Ureter (tissue), 1 donor: Measurements from ENCODE around the gene LGI1. TPM values are rescaled to one million over a fixed set of nuclear protein-coding genes. Genes with fewer than 3 reads are reported as not detected.

Source experiments
- DNase-seq: peaks from one replicate; pipeline ENCODE4 v3.0.0-alpha.2; 2020; ENCODE audit warnings: low spot score
- total RNA-seq: library from RNA; stranded (reverse); gene quantifications from one replicate; pipeline ENCODE4 v1.2.4, GENCODE V29; 2023
- donor health status: DM: yes; HTN: yes; CAD: no.

LGI1 gene
- 1.1 TPM for total RNA-seq

DNA sequence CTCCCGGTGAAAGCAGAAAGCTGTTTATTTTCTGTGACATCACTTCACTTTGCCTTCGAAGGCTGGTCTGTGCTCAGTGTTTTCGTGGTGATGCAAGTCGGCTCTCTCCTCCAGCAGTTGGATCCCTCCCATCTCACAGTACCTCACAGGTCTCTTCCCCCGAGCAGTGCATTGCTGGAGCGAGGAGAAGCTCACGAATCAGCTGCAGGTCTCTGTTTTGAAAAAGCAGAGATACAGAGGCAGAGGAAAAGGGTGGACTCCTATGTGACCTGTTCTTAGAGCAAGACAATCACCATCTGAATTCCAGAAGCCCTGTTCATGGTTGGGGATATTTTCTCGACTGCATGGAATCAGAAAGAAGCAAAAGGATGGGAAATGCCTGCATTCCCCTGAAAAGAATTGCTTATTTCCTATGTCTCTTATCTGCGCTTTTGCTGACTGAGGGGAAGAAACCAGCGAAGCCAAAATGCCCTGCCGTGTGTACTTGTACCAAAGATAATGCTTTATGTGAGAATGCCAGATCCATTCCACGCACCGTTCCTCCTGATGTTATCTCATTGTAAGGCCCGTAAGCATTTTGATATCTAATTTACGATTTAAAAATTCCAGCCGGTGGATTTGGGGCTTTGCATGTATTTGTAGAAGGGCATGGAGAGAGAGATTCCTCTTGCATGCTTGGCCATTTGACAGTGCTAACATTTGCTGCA, at the start of gene LGI1:
TSS of gene LGI1 (plus strand) at position 136 of the 707 bp plus-strand sequence. CDS start at position 345, 209 bp downstream.
- DNase-seq: no peak

GRCh38 chr10:93710333-93710909, 47.3 kb upstream of the LGI1 start:
- DNase-seq: no peak

DNA sequence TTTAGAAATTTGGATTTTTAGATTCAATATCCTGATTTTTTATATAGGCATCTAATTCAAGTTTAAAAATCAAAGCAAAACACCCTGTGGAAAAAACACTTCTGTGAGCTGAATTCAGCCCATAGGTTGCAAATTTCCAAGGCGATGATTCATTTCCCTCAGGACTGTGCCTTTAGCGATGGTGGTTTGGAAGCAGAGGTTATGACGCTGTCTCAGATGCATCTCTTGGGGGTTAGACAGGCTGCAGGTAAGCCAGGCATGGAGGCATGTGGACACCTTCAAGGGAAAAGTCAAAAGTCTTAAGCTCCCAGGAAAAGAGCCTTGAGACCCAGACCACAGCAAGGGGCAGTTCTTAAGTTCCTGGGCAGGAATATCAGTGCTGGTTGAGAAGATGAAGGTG, 45.8 kb upstream of the LGI1 start:
- DNase-seq: no peak

- DNase-seq: no peak
These were observed 45.1 kb upstream of the LGI1 start for GRCh38 chr10:93712593-93712992.

DNA sequence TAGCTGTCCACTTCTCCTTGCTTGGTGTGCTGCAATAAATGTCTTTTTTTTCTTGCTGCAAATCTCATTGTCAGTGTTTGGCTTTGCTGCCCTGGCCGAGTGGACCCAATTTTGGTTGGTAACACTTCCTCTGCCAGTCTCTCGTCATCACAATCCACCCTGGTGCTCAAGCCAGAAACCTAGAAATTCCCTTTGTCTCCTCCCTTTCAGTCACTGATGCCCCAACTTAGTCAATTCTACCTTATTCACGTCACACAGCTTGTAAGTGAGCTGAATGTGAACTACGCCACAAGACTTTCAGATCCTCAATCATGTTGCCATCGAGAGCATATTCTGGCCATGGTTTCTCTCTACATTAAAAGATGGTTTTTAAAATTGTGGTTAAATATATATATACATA, 42.4 kb upstream of the LGI1 start:
- DNase-seq: no peak

DNA sequence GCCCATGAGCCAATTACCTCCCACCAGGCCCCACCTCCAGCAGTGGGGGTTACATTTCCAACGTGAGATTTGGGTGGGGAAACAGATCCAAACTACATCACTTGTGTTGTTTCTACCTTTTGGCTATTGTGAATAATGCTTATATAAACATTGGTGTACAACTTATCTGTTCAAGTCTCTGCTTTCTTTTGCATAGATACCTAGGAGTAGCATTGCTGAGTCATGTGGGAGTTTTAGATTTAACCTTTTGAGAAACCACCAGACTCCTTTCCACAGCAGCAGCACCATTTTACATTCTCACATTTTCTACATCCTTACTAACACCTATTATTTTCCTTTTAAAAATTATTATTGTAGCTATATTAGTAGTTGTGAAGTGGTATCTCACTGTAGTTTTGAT, 41.0 kb upstream of the LGI1 start:
- DNase-seq: no peak

DNA sequence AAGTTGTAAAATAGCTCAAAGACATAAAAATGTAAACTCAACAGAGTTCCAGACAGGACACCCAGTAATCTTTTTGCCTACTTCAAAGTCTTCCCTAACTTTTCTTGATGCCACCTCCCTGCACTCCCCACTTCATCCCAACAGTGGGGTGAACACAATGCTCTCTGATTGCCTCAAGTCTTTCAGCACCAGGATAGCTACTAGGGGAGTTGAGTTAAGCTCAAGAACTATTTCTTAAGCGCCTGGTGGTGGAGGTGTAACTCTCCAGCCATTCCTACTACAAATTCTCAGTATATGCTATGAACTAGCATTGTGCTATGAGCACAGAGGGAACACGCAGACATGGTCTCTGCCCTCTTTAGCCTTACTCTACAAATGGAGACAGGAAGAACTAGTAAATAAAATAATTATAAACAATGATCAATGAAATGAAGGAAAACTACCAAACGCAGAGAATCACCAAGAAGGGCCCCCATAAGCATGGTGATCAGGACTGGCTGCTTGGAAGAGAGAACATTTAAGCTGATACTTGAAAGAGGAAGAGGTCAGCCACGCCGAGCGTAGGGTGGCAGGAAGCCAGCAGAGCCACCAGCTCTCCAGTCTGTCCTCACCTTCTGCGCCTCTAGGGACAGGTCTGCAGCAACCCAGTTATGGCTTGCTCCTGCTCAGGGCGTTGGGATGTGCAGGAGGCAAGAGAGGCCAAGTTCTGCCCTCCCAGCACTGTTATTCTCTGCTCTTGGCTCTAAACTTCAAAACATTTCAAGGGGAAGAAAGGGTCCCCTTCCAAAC, 38.6 kb upstream of the LGI1 start:
- DNase-seq: no peak

- DNase-seq: no peak
These were observed 37.8 kb upstream of the LGI1 start for GRCh38 chr10:93719901-93720300.

- DNase-seq: no peak
These were observed 35.2 kb upstream of the LGI1 start for GRCh38 chr10:93722550-93722949.

DNA sequence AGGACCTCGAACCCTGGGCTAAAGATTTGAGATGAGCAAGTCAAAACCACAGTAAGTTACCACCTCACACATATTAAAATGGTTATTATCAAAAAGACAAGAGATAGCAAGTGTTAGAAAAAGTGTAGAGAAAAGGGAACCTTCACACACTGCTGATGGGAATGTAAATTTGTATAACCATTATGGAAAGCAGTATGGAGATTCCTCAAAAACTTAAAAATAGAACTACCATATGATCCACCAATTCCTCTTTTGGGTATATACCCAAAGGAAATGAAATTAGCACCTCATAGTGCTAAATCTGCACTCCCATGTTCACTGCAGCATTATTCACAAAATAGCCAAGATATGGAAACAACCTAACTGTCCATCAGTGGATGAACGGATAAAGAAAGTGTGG, 34.6 kb upstream of the LGI1 start:
- no peak for DNase-seq

- no peak for DNase-seq
These were observed 31.7 kb upstream of the LGI1 start for GRCh38 chr10:93726024-93726423.

GRCh38 chr10:93741367-93741766, 16.4 kb upstream of the LGI1 start:
- DNase-seq: no peak

GRCh38 chr10:93742633-93743349, 14.9 kb upstream of the LGI1 start:
- DNase-seq: no peak

GRCh38 chr10:93745408-93746065, 12.2 kb upstream of the LGI1 start:
- DNase-seq: no peak

DNA sequence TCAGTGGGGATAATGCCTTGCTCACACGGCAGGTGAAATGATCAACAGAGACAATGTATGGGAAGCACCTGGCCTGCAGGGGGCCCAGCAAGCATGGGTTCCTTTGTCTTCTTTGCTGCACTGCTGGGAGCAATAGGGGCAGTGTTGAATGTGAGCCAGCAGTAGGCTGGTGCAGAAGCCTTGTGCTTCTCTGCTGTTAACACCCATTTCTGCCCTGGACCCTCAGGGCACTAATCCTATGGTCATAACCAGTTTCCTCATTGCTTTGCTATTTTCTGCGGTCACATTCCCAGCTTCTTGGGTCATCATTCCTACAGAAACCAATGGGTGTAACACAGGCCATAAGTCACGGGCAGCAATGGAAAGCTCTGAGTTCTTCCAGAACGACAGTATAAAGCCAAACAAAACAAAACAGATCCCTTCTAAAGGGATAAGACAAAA, 10.9 kb upstream of the LGI1 start:
- no peak for DNase-seq

DNA sequence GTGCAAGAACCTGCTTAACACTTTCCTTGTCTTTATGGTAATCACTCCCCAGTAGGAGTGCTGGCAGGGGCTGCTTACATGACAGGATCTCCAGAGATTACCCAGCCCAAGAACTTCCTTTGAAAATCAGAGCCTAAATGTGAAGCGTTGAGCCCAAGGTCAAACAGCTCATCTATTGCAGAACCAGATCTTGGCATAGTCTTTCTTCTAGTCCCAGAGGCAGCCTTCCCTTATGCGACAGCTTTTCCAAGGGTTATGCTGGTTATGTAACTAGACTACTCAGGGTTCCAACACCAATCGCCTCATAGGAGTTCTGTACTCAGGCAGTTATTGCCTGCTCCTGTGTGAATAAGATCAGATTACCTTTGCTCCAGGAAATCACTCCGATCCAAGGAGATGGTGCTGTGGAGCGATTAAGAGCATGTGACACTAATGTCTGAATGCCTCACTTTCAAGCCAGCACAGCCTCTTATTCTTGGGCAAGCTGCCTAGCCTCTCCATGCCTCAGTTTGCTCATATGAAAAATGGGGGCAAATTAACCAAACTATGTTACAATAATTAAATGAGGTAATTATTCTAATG, 8.4 kb upstream of the LGI1 start:
- DNase-seq: no peak

DNA sequence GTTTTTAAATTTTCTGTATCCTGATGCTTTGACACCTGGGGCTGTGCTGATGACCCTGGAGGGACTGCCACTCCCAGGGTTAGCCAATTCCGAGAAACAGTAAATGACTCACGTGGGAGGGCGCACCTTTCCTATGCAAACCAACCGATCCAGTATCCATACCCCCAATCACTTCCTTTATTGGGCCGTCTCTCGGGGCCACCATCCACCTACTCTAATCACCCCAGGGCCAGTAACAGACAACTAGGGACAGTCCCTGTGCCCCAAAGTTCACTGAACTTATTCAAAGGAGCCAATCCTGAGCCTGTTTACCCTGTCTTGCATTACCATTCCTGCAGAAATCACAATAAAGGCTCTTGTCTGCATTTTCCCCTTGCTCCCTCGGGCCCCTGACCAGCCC, 6.6 kb upstream of the LGI1 start:
- no peak for DNase-seq

- no peak for DNase-seq
These were observed 5.9 kb upstream of the LGI1 start for GRCh38 chr10:93751832-93752231.

GRCh38 chr10:93752761-93753160, 5.0 kb upstream of the LGI1 start:
- no peak for DNase-seq

DNA sequence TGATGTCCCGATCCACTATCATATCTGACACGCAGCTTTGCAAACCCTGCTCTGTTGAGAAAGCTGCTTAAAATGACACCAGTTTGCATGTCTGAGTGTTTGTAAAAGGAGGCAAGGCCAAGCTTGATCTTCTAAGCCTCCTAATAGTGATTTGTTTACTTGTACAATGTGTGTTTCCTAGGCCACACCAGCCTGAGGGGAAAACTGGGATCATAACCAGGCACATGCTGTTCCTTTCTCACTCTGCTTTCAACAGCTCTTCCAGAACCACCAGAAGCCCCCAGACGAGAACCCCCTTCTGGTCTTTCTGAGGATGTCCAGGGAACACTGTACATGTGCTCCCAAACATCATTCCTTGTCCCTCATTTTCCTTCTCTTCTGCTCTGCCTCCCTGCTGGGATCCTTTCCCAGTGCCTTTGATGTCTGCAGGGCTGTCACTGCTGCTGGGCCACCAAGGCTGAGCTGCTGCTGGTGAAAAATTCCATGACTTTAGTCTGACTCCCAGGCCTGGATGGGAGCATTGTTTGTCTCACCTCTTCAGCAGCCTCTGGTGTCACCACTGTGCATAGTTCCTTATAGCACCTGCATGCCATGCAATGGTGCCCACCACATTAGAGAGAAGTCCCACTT, 4.0 kb upstream of the LGI1 start:
- DNase-seq: no peak

DNA sequence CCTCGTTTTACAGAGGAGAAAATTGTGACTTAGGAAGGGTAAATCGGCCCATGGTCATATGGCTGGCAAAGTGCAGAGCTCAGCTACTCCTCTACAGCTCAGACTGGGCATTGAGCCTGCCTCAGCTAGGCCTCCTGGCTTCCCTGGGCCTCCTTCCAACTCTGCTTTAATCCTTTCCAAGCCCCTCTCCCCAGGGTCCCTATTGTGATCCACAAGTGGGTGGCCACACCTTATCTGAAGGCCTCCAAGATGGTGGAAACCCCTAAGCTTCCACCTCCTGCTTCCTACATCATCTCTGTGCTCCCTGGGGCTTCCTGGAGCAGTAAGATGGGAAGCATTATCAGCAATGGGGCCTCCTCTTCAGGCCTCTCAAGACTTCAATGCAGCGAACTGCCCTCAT, 3.0 kb upstream of the LGI1 start:
- DNase-seq: no peak
